OCI-LY7 (cell line): ENCODE measurements around the gene BRDT. TPM values are rescaled to one million over a fixed set of nuclear protein-coding genes. Genes with fewer than 3 reads are reported as not detected.

Experiments
- Bru-seq: library from RNA; stranded (reverse); fragments of 400-500 nt; gene quantifications from one replicate; lab custom pipeline; 2021; lab: Mats Ljungman, UMichigan
- BruChase-seq, 2 experiments: library from RNA; stranded (reverse); fragments of 400-500 nt; gene quantifications; one replicate each; lab custom pipeline; 2021; lab: Mats Ljungman, UMichigan
- BruUV-seq: library from RNA; stranded (reverse); fragments of 400-500 nt; replicated peaks from 2 replicates; lab custom pipeline; 2021; lab: Mats Ljungman, UMichigan
- CTCF ChIA-PET: fragments of 300-600 bp; sonication (Branson Sonifier 250); formaldehyde crosslinking; loops from one replicate; lab custom pipeline; 2022; ENCODE audit warnings: antibody characterized with exemption; ENCODE audit not compliant: unreplicated experiment; lab: Charles Lee
- POLR2A ChIA-PET: fragments of 300-600 bp; sonication (Branson Sonifier 250); formaldehyde crosslinking; loops from one replicate; lab custom pipeline; 2022; ENCODE audit warnings: antibody characterized with exemption; lab: Charles Lee
- DNase-seq: peaks from one replicate; pipeline ENCODE4 v3.0.0-alpha.2; 2015; ENCODE audit warnings: low spot score
- H2AFZ ChIP-seq: fragments of 200-600 bp; sonication (generic), shearing (Covaris generic); 2 replicates; pipeline ENCODE4 v1.6.1; 2014; ENCODE audit warnings: mild to moderate bottlenecking, antibody characterized with exemption, low read length, moderate library complexity
- H3K27ac ChIP-seq: fragments of 200-600 bp; sonication (generic); 2 replicates; pipeline ENCODE4 v1.5.1; 2014; ENCODE audit warnings: mixed run types, low read depth, mild to moderate bottlenecking, moderate library complexity, low read length, inconsistent platforms; ENCODE audit not compliant: poor library complexity, severe bottlenecking
- H3K36me3 ChIP-seq: fragments of 200-600 bp; sonication (generic); 2 replicates; pipeline ENCODE4 v1.6.1; 2014; ENCODE audit warnings: mild to moderate bottlenecking, antibody characterized with exemption, low read length, moderate library complexity, mixed read lengths; ENCODE audit not compliant: insufficient read depth
- H3K4me1 ChIP-seq: fragments of 200-600 bp; sonication (generic); 2 replicates; pipeline ENCODE4 v1.5.1; 2014; ENCODE audit warnings: mild to moderate bottlenecking, low read length; ENCODE audit not compliant: insufficient read depth, poor library complexity, severe bottlenecking
- H3K4me2 ChIP-seq: fragments of 200-600 bp; sonication (generic); 2 replicates; pipeline ENCODE4 v1.6.1; 2014; ENCODE audit warnings: mild to moderate bottlenecking, low read length
- H3K4me3 ChIP-seq: fragments of 200-600 bp; sonication (generic); 2 replicates; pipeline ENCODE4 v1.5.1; 2014; ENCODE audit warnings: mild to moderate bottlenecking, low read depth, low read length; ENCODE audit not compliant: poor library complexity, severe bottlenecking
- H3K79me2 ChIP-seq: fragments of 200-600 bp; sonication (generic); 2 replicates; pipeline ENCODE4 v1.6.1; 2016; ENCODE audit warnings: low read depth, mild to moderate bottlenecking, low read length, moderate library complexity, mixed read lengths; ENCODE audit not compliant: insufficient read depth
- H3K9me2 ChIP-seq: fragments of 200-600 bp; sonication (generic); 2 replicates; pipeline ENCODE4 v1.6.1; 2016; ENCODE audit warnings: mild to moderate bottlenecking, low read length, mixed read lengths; ENCODE audit not compliant: insufficient read depth
- H3K9me3 ChIP-seq: fragments of 200-600 bp; sonication (generic); 2 replicates; pipeline ENCODE4 v1.6.1; 2014; ENCODE audit warnings: mild to moderate bottlenecking, mixed run types, low read length, mixed read lengths
- H4K20me1 ChIP-seq: fragments of 200-600 bp; sonication (generic); 2 replicates; pipeline ENCODE4 v1.6.1; 2014; ENCODE audit warnings: mild to moderate bottlenecking, antibody characterized with exemption, low read length, moderate library complexity, mixed read lengths; ENCODE audit not compliant: insufficient read depth
- EZH2phosphoT487 ChIP-seq: fragments of 200-600 bp; sonication (generic); IDR thresholded peaks from 2 replicates; pipeline ENCODE4 v1.6.1; 2018; ENCODE audit warnings: low read depth, borderline replicate concordance, mild to moderate bottlenecking, mixed run types, antibody characterized with exemption, low read length, moderate library complexity, mixed read lengths
- intact Hi-C: fragments of 100-400 bp; cut with micrococcal nuclease; formaldehyde crosslinking; loops from one replicate; pipeline ENCODE4 v1.10.0; 2022; ENCODE audit not compliant: unreplicated experiment
- long read RNA-seq: library from polyadenylated mRNA; stranded (forward); transcript quantifications from one replicate; pipeline ENCODE4 v2.0.0, GENCODE V29; 2022
- total RNA-seq, 2 experiments: library from RNA; depleted of rRNA in 1 of 2; stranded (reverse); fragments of >200 nt in 1 of 2; shearing (Covaris generic) in 1 of 2; gene quantifications; 2 replicates each; pipeline ENCODE4 v1.2.3, GENCODE V29; 2014 to 2022
- TF ChIP-seq, protein P1 (sequence below): fragments of 200-600 bp; sonication (generic); conservative IDR thresholded peaks from 2 replicates; pipeline ENCODE4 v1.5.1; 2014; ENCODE audit warnings: mild to moderate bottlenecking, antibody characterized with exemption, low read length, moderate library complexity, mixed read lengths

BRDT gene
- total RNA-seq (2014; rRNA removed; shearing (Covaris generic)) (not detected in 2 replicates), total RNA-seq (2022) (not detected in 2 replicates), Bru-seq, nascent RNA (not detected), BruChase-seq, experiment 1, labeled RNA remaining after a 6-hour chase (not detected), BruChase-seq, experiment 2, labeled RNA remaining after a 2-hour chase (not detected)
- long read RNA-seq: 0 reads

DNA sequence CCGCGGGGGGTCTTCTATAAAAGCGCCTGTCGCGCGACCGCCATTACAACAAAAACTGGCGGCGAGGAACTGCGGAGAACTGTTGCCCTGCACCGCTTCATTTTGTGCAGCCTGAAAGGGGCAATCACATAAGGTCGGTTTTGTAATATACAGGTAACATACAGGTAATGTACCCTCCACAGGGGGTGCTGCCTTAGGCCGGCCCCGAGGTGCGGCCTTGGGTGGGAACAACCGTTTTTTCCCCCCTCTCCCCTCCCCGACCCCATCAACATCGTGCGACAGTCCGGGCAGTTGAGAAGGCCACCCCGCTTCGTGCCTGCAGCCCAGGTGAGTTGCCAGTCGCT lies at the start of gene BRDT:
Gene BRDT, plus strand, starts transcription at position 46 of the 344 bp plus-strand sequence. CDS start 13,354 bp downstream, outside the sequence.
- Histone ChIP-seq H3K9me2 (no peaks in the 10 kb centered on the region), H3K4me3 (no peak within 1 kb of the TSS), H3K4me2 (no peak within 1 kb of the TSS), H3K4me1 (no peaks in the 10 kb centered on the region), H3K79me2 (no peaks in the 10 kb centered on the region), H2AFZ (no peak within 1 kb of the TSS), H3K9me3 (no peaks in the 10 kb centered on the region), H3K36me3 (no peaks in the 10 kb centered on the region), H3K27ac (no peak within 1 kb of the TSS), H4K20me1 (no peaks in the 10 kb centered on the region)
- DNase-seq: no peak
- CTCF ChIA-PET: no interaction called here
- intact Hi-C loops: no loop called here
- no TSS peak for BruUV-seq
- POLR2A ChIA-PET: no interaction called here
- no peak for TF ChIP-seq EZH2phosphoT487
- TF ChIP-seq, protein P1, sequence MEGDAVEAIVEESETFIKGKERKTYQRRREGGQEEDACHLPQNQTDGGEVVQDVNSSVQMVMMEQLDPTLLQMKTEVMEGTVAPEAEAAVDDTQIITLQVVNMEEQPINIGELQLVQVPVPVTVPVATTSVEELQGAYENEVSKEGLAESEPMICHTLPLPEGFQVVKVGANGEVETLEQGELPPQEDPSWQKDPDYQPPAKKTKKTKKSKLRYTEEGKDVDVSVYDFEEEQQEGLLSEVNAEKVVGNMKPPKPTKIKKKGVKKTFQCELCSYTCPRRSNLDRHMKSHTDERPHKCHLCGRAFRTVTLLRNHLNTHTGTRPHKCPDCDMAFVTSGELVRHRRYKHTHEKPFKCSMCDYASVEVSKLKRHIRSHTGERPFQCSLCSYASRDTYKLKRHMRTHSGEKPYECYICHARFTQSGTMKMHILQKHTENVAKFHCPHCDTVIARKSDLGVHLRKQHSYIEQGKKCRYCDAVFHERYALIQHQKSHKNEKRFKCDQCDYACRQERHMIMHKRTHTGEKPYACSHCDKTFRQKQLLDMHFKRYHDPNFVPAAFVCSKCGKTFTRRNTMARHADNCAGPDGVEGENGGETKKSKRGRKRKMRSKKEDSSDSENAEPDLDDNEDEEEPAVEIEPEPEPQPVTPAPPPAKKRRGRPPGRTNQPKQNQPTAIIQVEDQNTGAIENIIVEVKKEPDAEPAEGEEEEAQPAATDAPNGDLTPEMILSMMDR: no peak

DNA sequence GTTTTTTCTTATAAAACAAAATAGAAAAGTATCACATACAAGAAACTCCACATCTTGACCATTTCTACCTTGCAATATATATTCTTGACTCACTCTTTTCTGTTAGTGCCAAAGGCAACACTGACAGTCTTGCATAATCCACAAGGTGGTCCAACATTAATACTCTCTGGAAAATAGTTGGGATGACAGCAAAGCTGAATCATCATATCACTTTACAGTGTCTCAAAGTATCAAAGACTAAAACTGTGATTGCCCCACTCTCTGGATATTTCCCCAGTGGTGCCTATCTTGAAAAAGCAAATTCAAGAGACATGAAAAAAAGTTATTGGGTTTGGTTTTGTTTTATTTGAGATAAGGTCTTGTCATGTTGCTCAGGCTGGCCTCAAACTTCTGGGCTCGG lies 48.6 kb upstream of the BRDT start:
- no peaks in the 10 kb centered on the region for H4K20me1 ChIP-seq
- DNase-seq: no peak
- H3K27ac ChIP-seq: no peak overlapping the region
- POLR2A ChIA-PET: interaction anchor here (0.7 kb wide), 1 partner anchor 444 kb away, joined by 3 read pairs; no protein-coding TSS in a partner anchor
- TF ChIP-seq, protein P1: no peak
- no peak for TF ChIP-seq EZH2phosphoT487
- H3K79me2 ChIP-seq: no peaks in the 10 kb centered on the region
- no peak overlapping the region for H2AFZ ChIP-seq
- no peak overlapping the region for H3K4me3 ChIP-seq
- H3K9me2 ChIP-seq: no peaks in the 10 kb centered on the region
- H3K36me3 ChIP-seq: no peaks in the 10 kb centered on the region
- intact Hi-C loops: no loop called here
- CTCF ChIA-PET: no interaction called here
- H3K9me3 ChIP-seq: no peaks in the 10 kb centered on the region
- BruUV-seq: no TSS peak
- H3K4me1 ChIP-seq: no peaks in the 10 kb centered on the region
- no peak overlapping the region for H3K4me2 ChIP-seq

DNA sequence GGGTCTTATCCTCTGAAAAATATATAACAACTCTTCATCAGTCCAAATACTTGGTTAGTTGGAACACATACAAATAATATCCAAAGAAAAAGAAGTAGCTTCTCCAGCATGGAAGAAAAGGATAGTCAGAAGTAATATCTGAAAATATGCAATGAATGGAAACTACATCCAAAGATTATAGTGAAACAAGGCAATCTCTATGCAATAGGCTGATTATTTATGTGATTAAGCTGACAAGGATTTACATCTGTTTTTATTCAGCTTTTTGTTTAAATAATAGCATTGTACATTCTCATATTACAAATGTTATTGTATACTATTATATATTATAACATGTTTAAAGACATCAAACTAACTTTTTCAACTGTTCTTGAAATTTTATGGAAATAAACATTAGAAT lies 48.0 kb upstream of the BRDT start:
- H3K9me2 ChIP-seq: no peaks in the 10 kb centered on the region
- TF ChIP-seq EZH2phosphoT487: no peak
- CTCF ChIA-PET: no interaction called here
- no peak overlapping the region for H3K4me2 ChIP-seq
- H3K27ac ChIP-seq: no peak overlapping the region
- H2AFZ ChIP-seq: no peak overlapping the region
- no peaks in the 10 kb centered on the region for H3K79me2 ChIP-seq
- intact Hi-C loops: no loop called here
- DNase-seq: no peak
- H4K20me1 ChIP-seq: no peaks in the 10 kb centered on the region
- H3K4me3 ChIP-seq: no peak overlapping the region
- no peaks in the 10 kb centered on the region for H3K36me3 ChIP-seq
- POLR2A ChIA-PET: interaction anchor here (0.7 kb wide), 1 partner anchor 445 kb away, joined by 3 read pairs; no protein-coding TSS in a partner anchor
- H3K4me1 ChIP-seq: no peaks in the 10 kb centered on the region
- BruUV-seq: no TSS peak
- H3K9me3 ChIP-seq: no peaks in the 10 kb centered on the region
